Loucy (cell line): ENCODE results near the gene TAX1BP1.

Experiments
- H2AFZ ChIP-seq: fragments of 200-600 bp; sonication (generic); 2 replicates; pipeline ENCODE4 v1.6.0; 2016; ENCODE audit warnings: antibody characterized with exemption, mild to moderate bottlenecking, low read length, moderate library complexity
- H3F3A ChIP-seq: fragments of 200-600 bp; 2 replicates; pipeline ENCODE4 v1.6.0; 2016; ENCODE audit warnings: antibody characterized with exemption, low read depth, mild to moderate bottlenecking
- H3K27me3 ChIP-seq: fragments of 200-600 bp; sonication (generic); 2 replicates; pipeline ENCODE4 v1.6.1; 2014; ENCODE audit warnings: low read length, mild to moderate bottlenecking; ENCODE audit not compliant: insufficient read depth, poor library complexity, severe bottlenecking
- H3K36me3 ChIP-seq: fragments of 200-600 bp; sonication (generic); 2 replicates; pipeline ENCODE4 v1.6.1; 2016; ENCODE audit warnings: low read length; ENCODE audit not compliant: insufficient read depth
- H3K4me1 ChIP-seq: fragments of 200-600 bp; sonication (generic); 2 replicates; pipeline ENCODE4 v1.5.1; 2014; ENCODE audit warnings: low read length, mild to moderate bottlenecking; ENCODE audit not compliant: insufficient read depth, poor library complexity, severe bottlenecking
- H3K4me2 ChIP-seq: fragments of 200-600 bp; sonication (generic); 2 replicates; pipeline ENCODE4 v1.6.0; 2014; ENCODE audit warnings: antibody characterized with exemption, low read length, low read depth, mild to moderate bottlenecking; ENCODE audit not compliant: poor library complexity, severe bottlenecking
- H3K4me3 ChIP-seq: fragments of 200-600 bp; sonication (generic); 2 replicates; pipeline ENCODE4 v1.5.1; 2014; ENCODE audit warnings: low read length, mild to moderate bottlenecking, mixed read lengths; ENCODE audit not compliant: poor library complexity, severe bottlenecking
- H3K79me2 ChIP-seq: fragments of 200-600 bp; sonication (generic); 2 replicates; pipeline ENCODE4 v1.6.1; 2014; ENCODE audit warnings: low read length; ENCODE audit not compliant: insufficient read depth
- H3K9ac ChIP-seq: fragments of 200-600 bp; sonication (generic); 2 replicates; pipeline ENCODE4 v1.6.0; 2014; ENCODE audit warnings: mild to moderate bottlenecking, low read depth, low read length, moderate library complexity; ENCODE audit not compliant: poor library complexity, severe bottlenecking
- H3K9me2 ChIP-seq: fragments of 200-600 bp; sonication (generic); replicated peaks from 2 replicates; pipeline ENCODE4 v1.6.1; 2016; ENCODE audit warnings: low read depth, low read length, mixed read lengths
- H3K9me3 ChIP-seq: fragments of 200-600 bp; sonication (generic); 2 replicates; pipeline ENCODE4 v1.6.1; 2014; ENCODE audit warnings: mild to moderate bottlenecking, antibody characterized with exemption, low read length, low read depth; ENCODE audit not compliant: insufficient read depth
- H4K20me1 ChIP-seq: fragments of 200-600 bp; sonication (generic); 2 replicates; pipeline ENCODE4 v1.6.0; 2014; ENCODE audit warnings: antibody characterized with exemption, low read length, mild to moderate bottlenecking; ENCODE audit not compliant: insufficient read depth, poor library complexity, severe bottlenecking
- EZH2phosphoT487 ChIP-seq: fragments of 200-600 bp; IDR thresholded peaks from 2 replicates; pipeline ENCODE4 v1.6.1; 2018; ENCODE audit warnings: antibody characterized with exemption, mild to moderate bottlenecking, moderate library complexity, borderline replicate concordance
- TF ChIP-seq, protein P1 (sequence below): fragments of 200-600 bp; sonication (generic); conservative IDR thresholded peaks from 2 replicates; pipeline ENCODE4 v1.5.1; 2014; ENCODE audit warnings: mild to moderate bottlenecking, antibody characterized with exemption, low read length

TAX1BP1 gene

GRCh38 chr7:27871086-27871485 is 131.1 kb downstream of the TAX1BP1 start:
- Histone ChIP-seq H3K4me2 (no peak overlapping the region), H3K27me3 (no peaks in the 10 kb centered on the region), H3K4me3 (no peak overlapping the region), H3K9me3 (no peaks in the 10 kb centered on the region), H3K79me2 (no peaks in the 10 kb centered on the region), H3K9ac (no peak overlapping the region), H3F3A (no peaks in the 10 kb centered on the region), H2AFZ (no peak overlapping the region), H3K4me1 (peaks cover 13% of the 10 kb centered on the region), H3K36me3 (no peaks in the 10 kb centered on the region), H4K20me1 (no peaks in the 10 kb centered on the region), H3K9me2 (no peaks in the 10 kb centered on the region)
- no peak for TF ChIP-seq EZH2phosphoT487
- TF ChIP-seq, protein P1, sequence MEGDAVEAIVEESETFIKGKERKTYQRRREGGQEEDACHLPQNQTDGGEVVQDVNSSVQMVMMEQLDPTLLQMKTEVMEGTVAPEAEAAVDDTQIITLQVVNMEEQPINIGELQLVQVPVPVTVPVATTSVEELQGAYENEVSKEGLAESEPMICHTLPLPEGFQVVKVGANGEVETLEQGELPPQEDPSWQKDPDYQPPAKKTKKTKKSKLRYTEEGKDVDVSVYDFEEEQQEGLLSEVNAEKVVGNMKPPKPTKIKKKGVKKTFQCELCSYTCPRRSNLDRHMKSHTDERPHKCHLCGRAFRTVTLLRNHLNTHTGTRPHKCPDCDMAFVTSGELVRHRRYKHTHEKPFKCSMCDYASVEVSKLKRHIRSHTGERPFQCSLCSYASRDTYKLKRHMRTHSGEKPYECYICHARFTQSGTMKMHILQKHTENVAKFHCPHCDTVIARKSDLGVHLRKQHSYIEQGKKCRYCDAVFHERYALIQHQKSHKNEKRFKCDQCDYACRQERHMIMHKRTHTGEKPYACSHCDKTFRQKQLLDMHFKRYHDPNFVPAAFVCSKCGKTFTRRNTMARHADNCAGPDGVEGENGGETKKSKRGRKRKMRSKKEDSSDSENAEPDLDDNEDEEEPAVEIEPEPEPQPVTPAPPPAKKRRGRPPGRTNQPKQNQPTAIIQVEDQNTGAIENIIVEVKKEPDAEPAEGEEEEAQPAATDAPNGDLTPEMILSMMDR = no peak

DNA sequence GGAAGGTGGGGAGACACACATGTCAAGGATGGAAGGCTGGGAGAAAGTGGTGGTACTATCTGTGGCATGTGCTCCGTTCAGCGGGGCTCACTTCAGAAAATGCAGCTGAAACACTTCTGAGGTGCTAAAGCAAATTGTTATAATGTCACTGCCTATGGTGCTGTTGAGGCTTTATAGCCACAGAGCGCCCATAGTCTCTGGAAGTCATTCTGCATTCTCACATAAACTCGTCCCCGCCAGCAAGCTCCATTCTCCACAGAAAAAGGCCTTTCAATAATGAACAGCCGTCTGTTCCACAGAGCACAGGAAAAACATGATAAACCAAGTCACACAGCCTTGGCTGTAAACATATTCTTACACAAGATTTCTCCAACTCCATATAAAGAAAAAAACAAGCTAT is 131.9 kb downstream of the TAX1BP1 start:
- Histone ChIP-seq H4K20me1 (no peaks in the 10 kb centered on the region), H3K4me3 (no peak overlapping the region), H3K9me3 (no peaks in the 10 kb centered on the region), H3K9me2 (no peaks in the 10 kb centered on the region), H3F3A (no peaks in the 10 kb centered on the region), H2AFZ (no peak overlapping the region), H3K27me3 (no peaks in the 10 kb centered on the region), H3K36me3 (no peaks in the 10 kb centered on the region), H3K4me2 (no peak overlapping the region), H3K79me2 (no peaks in the 10 kb centered on the region), H3K9ac (no peak overlapping the region), H3K4me1 (peaks cover 5% of the 10 kb centered on the region)
- no peak for TF ChIP-seq EZH2phosphoT487

GRCh38 chr7:27872356-27873275 is 132.7 kb downstream of the TAX1BP1 start:
- no peak overlapping the region for H3K4me3 ChIP-seq
- H3K9me2 ChIP-seq = no peaks in the 10 kb centered on the region
- H3K9ac ChIP-seq = no peak overlapping the region
- H4K20me1 ChIP-seq = no peaks in the 10 kb centered on the region
- H3K79me2 ChIP-seq = no peaks in the 10 kb centered on the region
- H3F3A ChIP-seq = no peaks in the 10 kb centered on the region
- H3K27me3 ChIP-seq = no peaks in the 10 kb centered on the region
- no peaks in the 10 kb centered on the region for H3K9me3 ChIP-seq
- no peaks in the 10 kb centered on the region for H3K36me3 ChIP-seq
- no peaks in the 10 kb centered on the region for H3K4me1 ChIP-seq
- H3K4me2 ChIP-seq = no peak overlapping the region
- H2AFZ ChIP-seq = no peak overlapping the region
- no peak for TF ChIP-seq EZH2phosphoT487
- TF ChIP-seq, protein P1 = no peak
